Activated T-helper 17 cell treated with anti-CD3 and anti-CD28 coated beads, Interleukin-2, amount 50 U/mL, for 72 hours (primary cell): Measurements from ENCODE around the gene CASZ1. TPM values are rescaled to one million over a fixed set of nuclear protein-coding genes. Genes with fewer than 3 reads are reported as not detected.

Experiments used
- ATAC-seq: fragments of 150-1000 bp; cut with Tn5 transposase; replicated peaks from 2 replicates; pipeline ENCODE4 v1.10.0; 2021; ENCODE audit warnings: mild to moderate bottlenecking, moderate library complexity
- H3K27ac Mint-ChIP-seq: one replicate; pipeline ENCODE4 v1.8.0; 2022; ENCODE audit warnings: mixed read lengths
- H3K27me3 Mint-ChIP-seq: one replicate; pipeline ENCODE4 v1.8.0; 2022; ENCODE audit warnings: mixed read lengths
- H3K36me3 Mint-ChIP-seq: one replicate; pipeline ENCODE4 v1.8.0; 2022; ENCODE audit warnings: low read depth, mild to moderate bottlenecking, mixed read lengths
- H3K4me1 Mint-ChIP-seq: one replicate; pipeline ENCODE4 v1.8.0; 2022; ENCODE audit warnings: mixed read lengths
- H3K4me3 Mint-ChIP-seq: one replicate; pipeline ENCODE4 v1.8.0; 2022; ENCODE audit warnings: mild to moderate bottlenecking, mixed read lengths
- H3K9me3 Mint-ChIP-seq: one replicate; pipeline ENCODE4 v1.8.0; 2022; ENCODE audit warnings: mixed read lengths
- total RNA-seq, 2 donors: library from RNA; stranded (reverse); gene quantifications; one replicate each; pipeline ENCODE4 v1.2.3, GENCODE V29; 2022

Gene CASZ1
- total RNA-seq, 2 donors from 2014 or later = 2.6 to 4.3 TPM

DNA sequence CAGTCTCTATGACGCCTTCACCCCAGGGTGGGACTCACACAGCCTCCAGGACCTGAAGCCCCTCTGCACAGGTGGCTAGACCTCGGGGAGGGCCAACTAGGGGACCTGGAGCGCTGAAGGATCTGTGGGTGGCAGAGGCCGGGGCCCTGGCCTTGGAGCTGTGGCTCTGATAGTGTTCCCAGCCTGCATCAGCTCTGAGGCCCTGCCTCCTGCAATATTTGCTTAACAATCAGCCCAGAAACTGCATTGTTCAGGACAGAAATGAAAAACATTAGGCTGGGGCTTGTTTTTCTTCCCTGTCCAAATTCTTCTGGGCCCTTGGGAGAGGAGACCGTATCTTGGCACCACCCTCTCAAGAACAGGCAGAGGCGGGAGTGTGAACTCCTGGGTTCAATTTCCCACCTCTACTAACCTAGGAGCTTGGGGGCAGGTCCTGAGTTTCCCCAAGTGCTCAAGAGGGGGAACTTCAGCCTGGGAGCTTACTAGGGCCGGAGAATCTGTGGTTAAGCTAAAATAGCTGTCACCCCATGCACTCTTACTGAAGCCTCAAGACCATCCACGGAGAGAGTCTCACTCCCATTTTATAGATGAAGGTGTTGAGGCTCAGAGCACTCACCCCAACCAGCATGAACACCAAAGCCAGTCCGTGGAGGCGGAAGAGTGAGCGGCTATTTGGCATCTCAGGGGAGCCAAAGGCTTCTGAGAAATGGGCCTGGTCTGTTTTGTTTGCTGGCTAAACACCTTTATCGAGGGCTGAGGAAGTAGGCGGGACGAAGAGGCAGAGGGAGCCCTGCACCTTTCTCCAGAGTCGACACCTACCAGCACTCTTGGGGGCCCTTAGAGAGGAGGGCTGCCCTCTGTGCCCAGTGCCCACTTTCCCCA is 18.8 kb upstream of the CASZ1 start:
- no peaks in the 10 kb centered on the region for H3K9me3 Mint-ChIP-seq

DNA sequence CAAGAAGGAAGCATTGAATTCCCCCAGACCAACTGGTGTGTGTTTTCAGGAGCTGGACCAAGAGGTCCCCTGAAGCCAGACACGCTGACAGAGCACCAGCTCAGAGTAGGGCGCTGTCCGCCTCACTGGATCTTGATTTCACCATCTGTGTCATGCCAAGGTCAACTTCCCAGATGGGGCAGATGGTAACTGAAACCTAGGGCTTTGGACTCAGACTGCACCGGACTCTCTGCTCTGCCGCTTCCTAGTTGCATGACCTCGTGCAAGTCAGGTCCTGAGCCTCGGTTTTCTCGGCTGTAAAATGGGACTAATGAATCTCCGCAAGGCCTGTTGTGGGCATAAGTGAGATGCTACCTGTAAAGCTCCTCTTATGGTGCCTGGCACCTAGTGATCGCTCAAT is 17.9 kb upstream of the CASZ1 start:
- H3K36me3 Mint-ChIP-seq = no peaks in the 10 kb centered on the region
- no peaks in the 10 kb centered on the region for H3K4me1 Mint-ChIP-seq
- H3K27me3 Mint-ChIP-seq = peaks cover 24% of the 10 kb centered on the region
- H3K9me3 Mint-ChIP-seq = no peaks in the 10 kb centered on the region
- no peak for ATAC-seq
- H3K4me3 Mint-ChIP-seq = no peak overlapping the region
- H3K27ac Mint-ChIP-seq = no peak overlapping the region

More for the DNA sequence above, 18.8 kb upstream of the CASZ1 start:
- Mint-ChIP-seq H3K27ac (no peak overlapping the region), H3K27me3 (peaks cover 20% of the 10 kb centered on the region), H3K4me1 (no peaks in the 10 kb centered on the region), H3K4me3 (no peak overlapping the region), H3K36me3 (no peaks in the 10 kb centered on the region)
- no peak for ATAC-seq

DNA sequence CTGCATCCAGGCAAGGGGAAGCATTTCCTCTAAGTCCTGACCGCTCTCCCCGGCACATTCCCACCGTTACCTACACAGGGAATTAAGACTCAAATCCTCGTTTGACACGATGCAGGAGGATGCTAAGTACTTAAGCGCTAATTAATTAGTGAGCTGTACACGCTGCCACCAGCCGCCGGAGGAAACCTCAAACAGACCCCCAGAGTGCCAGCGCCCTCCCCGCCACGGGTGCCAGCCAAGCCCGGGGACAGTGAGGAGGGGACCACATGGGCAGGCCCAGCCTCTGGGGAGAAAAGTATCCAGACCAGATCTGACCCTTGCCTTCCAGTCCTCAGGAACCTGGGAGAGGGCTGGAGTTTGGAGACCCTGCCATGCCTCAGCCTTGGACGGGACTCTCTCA is 17.4 kb upstream of the CASZ1 start:
- peaks cover 29% of the 10 kb centered on the region for H3K27me3 Mint-ChIP-seq
- H3K9me3 Mint-ChIP-seq = no peaks in the 10 kb centered on the region
- H3K36me3 Mint-ChIP-seq = no peaks in the 10 kb centered on the region
- no peak overlapping the region for H3K27ac Mint-ChIP-seq
- H3K4me3 Mint-ChIP-seq = no peak overlapping the region
- ATAC-seq = no peak
- no peaks in the 10 kb centered on the region for H3K4me1 Mint-ChIP-seq

DNA sequence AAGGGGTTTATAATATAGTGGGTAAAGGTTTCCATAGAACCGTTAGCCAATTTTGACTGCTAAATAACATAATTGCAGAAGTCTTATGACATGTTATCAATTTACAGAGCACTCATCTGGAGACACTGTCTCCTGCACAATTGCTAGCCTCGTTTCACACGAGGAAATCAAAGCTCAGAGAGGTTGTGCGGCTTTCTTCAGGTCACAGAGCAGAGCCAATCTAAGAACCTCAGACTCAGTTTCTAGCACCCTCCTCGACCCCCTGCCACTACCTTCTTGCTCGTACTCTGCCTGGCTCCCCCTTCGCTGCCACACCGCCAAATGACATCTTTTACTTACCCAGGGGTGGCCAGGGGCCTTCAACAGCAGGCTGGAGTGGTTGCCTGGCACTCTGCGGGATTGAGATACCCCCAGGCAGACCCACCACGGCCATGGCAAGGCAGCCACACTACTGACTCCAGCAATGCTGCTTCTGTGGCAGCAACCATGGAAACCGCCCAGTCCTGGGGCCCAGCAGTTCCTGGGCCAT is 16.0 kb upstream of the CASZ1 start:
- H3K27ac Mint-ChIP-seq = no peak overlapping the region
- H3K4me1 Mint-ChIP-seq = no peaks in the 10 kb centered on the region

DNA sequence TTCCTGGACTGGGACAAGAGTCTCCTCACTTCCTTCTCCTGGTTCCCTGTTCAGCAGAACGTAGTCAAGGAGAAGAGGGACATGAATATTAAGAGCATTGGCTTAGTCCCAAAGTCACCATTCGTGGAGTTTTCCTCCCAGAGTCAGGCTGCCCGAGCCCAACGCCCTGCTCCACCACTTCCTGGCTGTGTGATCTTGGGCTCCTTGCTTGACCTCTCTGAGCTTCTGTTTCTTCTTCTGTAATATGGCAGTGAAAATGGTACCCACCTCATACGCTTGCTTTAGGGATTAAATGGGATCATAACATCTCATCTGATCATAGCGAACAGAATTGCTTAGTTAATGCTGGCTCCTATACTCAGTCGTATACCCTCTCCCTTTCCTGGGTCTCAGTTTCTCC is 12.0 kb upstream of the CASZ1 start:
- Mint-ChIP-seq H3K4me3 (no peak overlapping the region), H3K9me3 (no peaks in the 10 kb centered on the region), H3K27ac (no peak overlapping the region), H3K36me3 (no peaks in the 10 kb centered on the region), H3K4me1 (no peaks in the 10 kb centered on the region), H3K27me3 (peaks cover 44% of the 10 kb centered on the region)
- no peak for ATAC-seq

More for the DNA sequence above, 16.0 kb upstream of the CASZ1 start:
- no peak for ATAC-seq
- no peaks in the 10 kb centered on the region for H3K36me3 Mint-ChIP-seq
- peaks cover 33% of the 10 kb centered on the region for H3K27me3 Mint-ChIP-seq
- H3K9me3 Mint-ChIP-seq = no peaks in the 10 kb centered on the region
- H3K4me3 Mint-ChIP-seq = no peak overlapping the region

DNA sequence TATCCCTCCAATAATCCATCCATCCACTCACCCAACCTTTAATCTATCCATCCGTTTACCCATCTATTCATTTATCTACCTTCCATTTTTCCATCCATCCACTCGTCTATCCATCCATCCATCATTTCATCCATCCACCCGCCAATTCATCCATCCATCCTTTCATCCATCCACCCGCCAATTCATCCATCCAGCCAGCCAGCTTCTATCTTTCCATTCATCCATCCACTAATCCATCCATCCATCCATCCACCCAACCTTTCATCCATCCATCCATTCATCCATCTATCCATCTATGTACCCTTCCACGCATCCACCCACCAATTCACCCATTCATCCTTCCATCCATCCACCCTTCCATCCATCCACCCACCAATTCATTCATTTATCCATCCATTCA is 10.5 kb upstream of the CASZ1 start:
- no peak overlapping the region for H3K4me3 Mint-ChIP-seq
- H3K9me3 Mint-ChIP-seq = no peaks in the 10 kb centered on the region
- no peaks in the 10 kb centered on the region for H3K36me3 Mint-ChIP-seq
- H3K4me1 Mint-ChIP-seq = no peaks in the 10 kb centered on the region
- no peak overlapping the region for H3K27ac Mint-ChIP-seq
- no peak for ATAC-seq
- peaks cover 51% of the 10 kb centered on the region for H3K27me3 Mint-ChIP-seq

DNA sequence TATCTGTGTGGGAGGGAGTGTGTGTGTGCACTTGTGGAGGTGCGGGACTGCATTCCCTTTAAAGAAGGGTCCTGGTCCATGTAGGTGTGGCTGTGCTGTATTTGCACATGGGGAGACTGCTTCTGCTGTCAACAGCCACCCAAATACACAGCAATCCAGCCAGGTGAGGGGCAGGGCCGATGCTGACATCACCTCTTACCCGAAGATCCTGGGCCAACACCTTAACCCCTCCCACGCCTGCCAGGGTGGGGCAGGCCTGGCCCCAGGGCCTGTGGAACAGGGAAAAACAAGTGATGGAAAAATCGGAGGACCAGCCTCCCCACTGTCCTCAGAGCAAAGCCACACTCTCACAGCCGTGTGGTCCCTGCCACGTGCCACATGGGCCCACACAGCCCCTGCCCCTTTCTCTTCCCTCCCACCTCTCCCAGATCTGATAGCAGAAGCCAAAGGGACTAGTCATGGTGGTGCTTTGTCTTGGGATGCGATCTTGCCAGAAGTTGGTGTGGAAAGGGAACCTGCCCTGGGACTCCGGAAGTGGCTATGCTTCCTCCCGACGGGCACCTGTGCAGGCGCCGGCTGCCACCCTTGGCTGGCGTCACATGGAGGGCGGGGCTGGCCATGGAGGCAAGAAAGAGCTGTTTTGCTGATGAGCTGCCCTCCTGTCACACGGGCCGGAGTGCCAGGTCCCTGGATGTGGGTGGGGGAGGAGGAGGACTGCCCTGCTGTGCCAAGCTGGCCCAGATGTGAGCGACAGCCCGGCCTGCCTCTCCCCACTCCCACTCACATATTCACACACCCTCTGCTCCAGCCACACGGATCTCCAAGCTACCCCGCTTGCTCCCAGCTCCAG is 7.8 kb upstream of the CASZ1 start:
- no peak for ATAC-seq
- Mint-ChIP-seq H3K27me3 (peaks cover 49% of the 10 kb centered on the region), H3K36me3 (no peaks in the 10 kb centered on the region), H3K4me3 (no peak overlapping the region), H3K9me3 (no peaks in the 10 kb centered on the region), H3K4me1 (no peaks in the 10 kb centered on the region), H3K27ac (no peak overlapping the region)

DNA sequence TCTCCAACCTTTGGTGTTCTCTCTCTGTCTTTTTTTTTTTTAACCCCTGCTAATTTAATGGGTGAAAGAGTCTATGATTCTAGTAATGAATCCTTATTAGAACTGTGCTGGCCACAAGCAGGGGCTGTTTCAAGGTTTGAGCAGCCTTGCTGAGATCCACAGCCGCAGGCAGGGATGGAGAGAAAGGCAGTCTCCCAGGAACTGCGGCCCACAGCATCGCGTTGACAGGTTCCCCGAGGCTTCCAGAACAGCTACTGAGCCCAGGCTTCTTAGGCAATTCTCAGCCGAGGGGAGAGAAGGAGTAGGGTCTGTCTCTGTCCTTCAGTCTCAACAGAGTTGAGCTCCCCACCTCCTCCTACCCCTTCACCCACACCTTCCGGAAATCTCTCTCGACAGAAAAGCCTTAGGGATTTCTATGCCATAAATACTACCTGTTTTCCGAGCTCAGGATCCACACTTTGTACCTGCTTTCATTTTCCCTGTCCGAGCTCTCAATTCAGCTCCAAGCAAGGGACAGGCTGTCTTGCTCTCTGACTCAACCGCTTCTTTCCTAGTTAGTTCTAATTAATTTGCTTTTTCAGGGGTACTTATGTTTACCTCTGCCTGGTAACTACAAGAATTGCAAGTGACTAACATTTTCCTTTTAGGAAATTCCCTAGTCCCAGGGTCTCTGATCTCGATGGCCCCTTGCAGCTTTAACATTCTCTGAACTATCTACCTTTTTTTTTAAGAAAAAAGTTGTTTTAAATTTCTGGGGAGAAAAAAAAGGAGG is 6.7 kb upstream of the CASZ1 start:
- H3K27ac Mint-ChIP-seq = no peak overlapping the region
- H3K36me3 Mint-ChIP-seq = no peaks in the 10 kb centered on the region
- H3K9me3 Mint-ChIP-seq = no peaks in the 10 kb centered on the region
- H3K27me3 Mint-ChIP-seq = peaks cover 50% of the 10 kb centered on the region
- no peak for ATAC-seq
- no peak overlapping the region for H3K4me3 Mint-ChIP-seq
- H3K4me1 Mint-ChIP-seq = no peaks in the 10 kb centered on the region

DNA sequence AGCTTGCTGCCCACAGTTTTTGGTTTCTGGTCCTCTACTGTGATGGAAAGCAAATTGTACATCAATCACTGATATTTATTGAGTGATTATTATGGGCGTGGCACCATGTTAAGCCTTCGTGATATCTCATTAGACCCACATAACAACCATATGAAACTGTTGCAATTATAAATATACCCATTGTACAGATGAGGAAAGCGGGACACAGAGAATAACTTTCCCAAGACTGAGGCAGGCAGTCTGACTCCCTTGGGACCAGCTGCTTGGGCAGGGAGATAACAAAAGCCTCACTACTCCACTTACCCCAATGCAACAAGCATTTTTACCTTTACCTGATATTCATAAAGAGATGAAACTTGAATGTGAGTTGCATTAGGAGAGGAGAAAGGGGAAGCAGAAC is 4.3 kb upstream of the CASZ1 start:
- Mint-ChIP-seq H3K4me3 (no peak overlapping the region), H3K36me3 (no peaks in the 10 kb centered on the region), H3K27me3 (peaks cover 53% of the 10 kb centered on the region), H3K4me1 (no peaks in the 10 kb centered on the region), H3K27ac (no peak overlapping the region), H3K9me3 (no peaks in the 10 kb centered on the region)
- ATAC-seq = no peak

DNA sequence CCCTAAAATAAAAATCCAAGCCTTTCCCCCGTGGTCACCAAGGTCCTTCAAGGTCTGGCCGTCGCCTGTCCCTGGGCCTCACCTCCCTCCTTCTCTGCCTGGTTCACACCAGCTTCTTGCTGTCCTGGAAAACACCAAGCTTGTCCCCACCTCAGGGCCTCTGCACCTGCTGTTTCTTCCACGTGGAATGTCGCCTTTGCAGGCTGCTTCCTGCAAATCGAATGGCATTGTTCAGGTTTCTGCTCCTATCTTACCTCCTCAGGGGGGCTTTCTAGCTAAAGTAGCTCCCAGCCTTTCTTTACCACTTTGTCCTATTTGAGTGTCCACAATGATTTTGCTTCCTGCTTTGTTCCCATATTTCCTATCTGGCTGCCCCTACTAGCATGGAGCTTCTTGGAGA is 3.3 kb upstream of the CASZ1 start:
- no peak overlapping the region for H3K4me3 Mint-ChIP-seq
- H3K27me3 Mint-ChIP-seq = peaks cover 51% of the 10 kb centered on the region
- no peaks in the 10 kb centered on the region for H3K36me3 Mint-ChIP-seq
- H3K27ac Mint-ChIP-seq = no peak overlapping the region
- H3K9me3 Mint-ChIP-seq = no peaks in the 10 kb centered on the region
- H3K4me1 Mint-ChIP-seq = no peaks in the 10 kb centered on the region
- ATAC-seq = no peak

DNA sequence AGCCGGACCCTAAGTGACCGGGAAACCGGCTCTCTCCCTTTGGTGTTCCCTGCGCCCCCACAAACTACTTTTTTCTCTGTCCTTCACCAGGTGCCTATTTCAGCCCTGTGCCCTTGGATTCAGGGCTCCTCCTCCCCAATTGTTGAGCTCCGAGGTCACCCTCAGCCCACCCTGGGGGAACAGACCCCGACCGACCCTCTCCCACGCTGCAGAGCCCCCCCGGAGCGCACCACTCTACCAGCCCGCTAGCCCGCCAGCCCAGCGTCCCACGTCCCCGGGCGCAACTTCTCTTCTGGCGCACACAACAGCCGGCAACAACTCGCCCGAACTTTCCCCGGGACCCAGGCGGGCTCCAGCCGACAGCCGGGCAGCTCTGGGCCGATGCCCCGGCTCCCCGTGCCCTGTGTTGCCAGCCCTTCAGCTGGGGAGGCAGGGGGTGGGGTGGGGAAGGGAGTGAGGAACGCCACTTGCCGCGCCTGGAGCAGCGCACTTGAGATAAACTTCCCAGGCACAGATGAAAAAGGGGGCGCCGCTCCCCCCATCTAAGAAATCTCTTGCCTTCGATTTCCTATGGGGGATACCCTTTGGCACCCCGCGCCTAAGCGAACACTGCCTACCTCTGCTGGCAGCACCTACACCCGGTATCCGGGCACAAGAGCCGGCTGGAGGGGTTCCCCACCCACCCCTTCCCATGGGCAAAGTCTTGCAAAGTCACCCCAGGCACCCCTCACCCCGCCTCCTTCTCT is 997 bp downstream of the CASZ1 start:
- no peak for ATAC-seq
- H3K9me3 Mint-ChIP-seq = no peaks in the 10 kb centered on the region
- H3K4me3 Mint-ChIP-seq = peak overlapping the region; percentile 18
- peaks cover 46% of the 10 kb centered on the region for H3K27me3 Mint-ChIP-seq
- H3K4me1 Mint-ChIP-seq = no peaks in the 10 kb centered on the region
- no peaks in the 10 kb centered on the region for H3K36me3 Mint-ChIP-seq
- H3K27ac Mint-ChIP-seq = no peak overlapping the region

DNA sequence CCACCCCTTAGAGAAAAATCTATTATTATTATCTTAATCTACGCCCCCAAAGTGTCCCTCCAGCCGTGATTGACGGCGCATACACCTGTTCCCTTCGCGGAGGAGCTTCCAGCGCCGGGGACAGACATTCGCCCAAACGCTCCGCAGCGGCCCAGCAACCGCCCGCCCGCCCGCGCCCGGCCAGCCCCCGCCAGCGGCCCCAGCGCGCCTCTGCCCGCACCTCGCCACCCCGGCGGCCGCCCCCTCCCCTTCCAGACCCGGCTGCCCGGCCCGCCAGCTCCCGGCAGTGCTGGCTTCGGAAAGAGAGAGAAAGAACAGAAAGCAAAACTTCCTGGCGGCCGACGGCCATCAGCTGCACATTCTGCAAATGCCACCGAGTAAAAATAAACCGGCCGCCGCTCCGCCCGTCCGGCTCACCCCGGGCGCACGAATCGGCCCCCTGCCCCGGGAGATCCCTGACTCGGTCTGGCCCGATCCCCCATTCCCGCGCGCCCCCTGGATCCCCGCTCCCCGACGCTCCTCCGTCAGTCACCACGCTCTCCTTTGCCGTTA is 1.6 kb downstream of the CASZ1 start:
- Mint-ChIP-seq H3K4me1 (no peaks in the 10 kb centered on the region), H3K9me3 (no peaks in the 10 kb centered on the region), H3K4me3 (peak overlapping the region; percentile 45), H3K27ac (no peak overlapping the region), H3K36me3 (no peaks in the 10 kb centered on the region), H3K27me3 (peaks cover 43% of the 10 kb centered on the region)
- ATAC-seq = no peak

DNA sequence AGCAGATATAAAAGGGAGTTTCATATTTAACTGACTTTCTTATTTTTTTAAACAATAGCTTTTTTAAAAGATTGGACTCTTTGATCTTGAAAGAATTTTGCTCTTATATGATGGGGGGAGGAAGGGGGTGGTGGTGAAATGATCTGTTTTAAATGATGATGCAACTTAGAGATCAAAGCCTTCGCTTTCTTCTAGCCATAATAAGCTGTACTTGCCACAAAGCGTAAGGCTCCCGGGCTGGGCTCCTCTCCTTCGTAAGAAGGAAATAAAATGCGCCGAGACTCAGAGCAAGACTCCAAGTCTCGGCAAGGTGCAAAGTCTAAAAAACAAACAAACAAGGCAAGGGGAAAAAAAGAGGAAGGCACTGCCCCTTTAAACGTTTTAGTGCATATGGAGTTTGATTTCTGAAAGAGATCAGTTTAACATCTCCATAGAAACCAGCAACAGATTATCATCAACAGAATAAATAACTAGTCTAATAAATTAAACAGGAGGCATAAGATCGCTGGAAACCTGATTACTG is 3.3 kb downstream of the CASZ1 start:
- ATAC-seq = no peak
- Mint-ChIP-seq H3K4me3 (peak overlapping the region; percentile 7), H3K4me1 (no peaks in the 10 kb centered on the region), H3K27ac (no peak overlapping the region), H3K9me3 (no peaks in the 10 kb centered on the region), H3K27me3 (peaks cover 31% of the 10 kb centered on the region), H3K36me3 (no peaks in the 10 kb centered on the region)
